ENCODE results near the gene ZBTB39. TPM values are rescaled to one million over a fixed set of nuclear protein-coding genes. Genes with fewer than 3 reads are reported as not detected.

Gene ZBTB39
- total and polyA plus RNA-seq, 2 of the 13 experiments (the other 11 are each of a cell fraction or from before 2014, with no cell fraction given), result 6.5 to 6.9 TPM

GRCh38 chr12:57049890-57050289, 43.5 kb upstream of the ZBTB39 start, which contains the start of gene MYO1A (continued):
- peak; percentile 79 to 96 for TF ChIP-seq REST (IDR thresholded peaks at IDR 0.05; ENCODE audit: borderline replicate concordance in 1 of 2, low read depth in 1 of 2, low read length in 2 of 2)
- TF ChIP-seq HNF4G (IDR thresholded peaks at IDR 0.05; ENCODE audit: borderline replicate concordance, low read depth, low read length), result peak; percentile 64; the same call in 1 of the 2 replicates
- TF ChIP-seq HNF4G (CRISPR knock-in tag; IDR thresholded peaks at IDR 0.05; ENCODE audit: borderline replicate concordance, low read depth), result no peak
- TF ChIP-seq ZNF550 (CRISPR knock-in tag; IDR thresholded peaks at IDR 0.05; ENCODE audit: borderline replicate concordance), result no peak
- peak; percentile 30; the same call in 1 of the 2 replicates for TF ChIP-seq KAT8 (CRISPR knock-in tag; IDR thresholded peaks at IDR 0.05)
- no peak for TF ChIP-seq PAF1 (CRISPR knock-in tag; IDR thresholded peaks at IDR 0.05)
- TF ChIP-seq RFX1 (IDR thresholded peaks at IDR 0.05), result no peak
- TF ChIP-seq NKX3-1 (CRISPR knock-in tag; IDR thresholded peaks at IDR 0.05), result no peak
- TF ChIP-seq THRA (CRISPR knock-in tag; IDR thresholded peaks at IDR 0.05; ENCODE audit: borderline replicate concordance), result 0 out of 2 replicates have a peak, but pooled peaks have one; percentile 25
- no peak for TF ChIP-seq DPF2 (CRISPR knock-in tag; IDR thresholded peaks at IDR 0.05; ENCODE audit: borderline replicate concordance, low read depth)
